Mesendoderm (in vitro differentiated cells): ENCODE data around the gene FHAD1.

Experiments used
- DNase-seq: peaks from one replicate; pipeline ENCODE4 v3.0.0; 2013
- H2AK5ac ChIP-seq: 2 replicates; pipeline ENCODE4 v1.6.1; 2013; ENCODE audit warnings: low read length, inconsistent platforms
- H2BK120ac ChIP-seq: 2 replicates; pipeline ENCODE4 v1.6.1; 2013; ENCODE audit warnings: low read depth, mild to moderate bottlenecking, low read length, moderate library complexity, mixed read lengths
- H2BK15ac ChIP-seq: replicated peaks from 2 replicates; pipeline ENCODE4 v1.6.1; 2013; ENCODE audit warnings: low read depth, mild to moderate bottlenecking, moderate library complexity
- H2BK5ac ChIP-seq: 2 replicates; pipeline ENCODE4 v1.6.1; 2013; ENCODE audit warnings: low read length, inconsistent platforms
- H3K18ac ChIP-seq: 2 replicates; pipeline ENCODE4 v1.6.1; 2013; ENCODE audit warnings: mild to moderate bottlenecking, low read length, mixed read lengths
- H3K23ac ChIP-seq: one replicate; pipeline ENCODE4 v1.6.1; 2013; ENCODE audit warnings: low read length
- H3K27ac ChIP-seq: 2 replicates; pipeline ENCODE4 v1.5.1; 2013; ENCODE audit warnings: low read depth, mild to moderate bottlenecking, inconsistent platforms, low read length, moderate library complexity
- H3K27me3 ChIP-seq: 2 replicates; pipeline ENCODE4 v1.6.1; 2013; ENCODE audit warnings: low read length, control low read depth, mild to moderate bottlenecking, inconsistent platforms; ENCODE audit not compliant: insufficient read depth, poor library complexity
- H3K36me3 ChIP-seq: 2 replicates; pipeline ENCODE4 v1.6.1; 2013; ENCODE audit warnings: low read length, inconsistent platforms; ENCODE audit not compliant: control insufficient read depth, insufficient read depth
- H3K4ac ChIP-seq: one replicate; pipeline ENCODE4 v1.6.1; 2013; ENCODE audit warnings: low read depth, mild to moderate bottlenecking, low read length, moderate library complexity
- H3K4me1 ChIP-seq: 2 replicates; pipeline ENCODE4 v1.6.1; 2013; ENCODE audit warnings: low read depth, low read length, inconsistent platforms; ENCODE audit not compliant: control insufficient read depth
- H3K4me2 ChIP-seq: 2 replicates; pipeline ENCODE4 v1.6.1; 2013; ENCODE audit warnings: low read length
- H3K4me3 ChIP-seq: 2 replicates; pipeline ENCODE4 v1.5.1; 2013; ENCODE audit warnings: mild to moderate bottlenecking, low read length
- H3K56ac ChIP-seq: one replicate; pipeline ENCODE4 v1.6.1; 2013; ENCODE audit warnings: low read length
- H3K79me1 ChIP-seq: 2 replicates; pipeline ENCODE4 v1.6.1; 2013; ENCODE audit warnings: low read length, inconsistent platforms
- H3K79me2 ChIP-seq: 2 replicates; pipeline ENCODE4 v1.6.1; 2013; ENCODE audit warnings: mild to moderate bottlenecking, low read length; ENCODE audit not compliant: control insufficient read depth, insufficient read depth
- H3K9ac ChIP-seq: 2 replicates; pipeline ENCODE4 v1.6.1; 2013; ENCODE audit warnings: low read length, inconsistent platforms
- H4K5ac ChIP-seq: one replicate; pipeline ENCODE4 v1.6.1; 2013; ENCODE audit warnings: low read length
- H4K8ac ChIP-seq: one replicate; pipeline ENCODE4 v1.6.1; 2013; ENCODE audit warnings: low read depth, mild to moderate bottlenecking, control low read depth, low read length, moderate library complexity
- WGBS: extraction: QIAGEN DNeasy Blood & Tissue Kit; methylation state at CpG from one replicate; pipeline ENCODE4 v1.1.7; 2013; ENCODE audit warnings: low lambda C conversion rate, missing lambda C conversion rate; ENCODE audit not compliant: insufficient coverage; ENCODE audit errors: extremely low coverage; 5-methylcytosine and 5-hydroxymethylcytosine counted together

FHAD1 gene

DNA sequence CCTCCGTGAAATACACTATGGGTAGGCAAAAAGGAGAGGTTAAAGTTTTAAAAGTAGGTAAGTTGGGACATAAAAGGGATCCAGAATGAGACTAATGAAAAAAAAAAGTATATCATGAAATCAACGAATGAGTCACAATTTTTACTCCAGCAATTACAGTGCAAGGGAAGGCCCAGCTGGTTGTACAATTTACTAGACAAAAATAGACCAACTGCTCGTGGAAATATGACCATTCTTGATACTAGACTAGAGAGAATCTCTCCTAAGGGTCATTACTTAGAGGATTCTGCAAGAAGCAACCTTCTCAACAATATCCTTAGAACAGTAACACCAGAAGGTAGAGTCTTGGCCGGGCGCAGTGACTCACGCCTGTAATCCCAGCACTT, 107.5 kb downstream of the FHAD1 start:
- no peak overlapping the region for H3K4me3 ChIP-seq
- no peak overlapping the region for H3K9ac ChIP-seq
- H3K4ac ChIP-seq: no peak overlapping the region
- H3K79me2 ChIP-seq: no peaks in the 10 kb centered on the region
- H4K5ac ChIP-seq: no peak overlapping the region
- H4K8ac ChIP-seq: no peak overlapping the region
- no peak overlapping the region for H2AK5ac ChIP-seq
- H3K79me1 ChIP-seq: no peaks in the 10 kb centered on the region
- H3K36me3 ChIP-seq: no peaks in the 10 kb centered on the region
- no peak overlapping the region for H2BK120ac ChIP-seq
- H3K18ac ChIP-seq: no peak overlapping the region
- no CpG with 5 or more reads among the region's 6 CpGs for WGBS
- no peak overlapping the region for H3K27ac ChIP-seq
- H2BK15ac ChIP-seq: no peak overlapping the region
- no peak overlapping the region for H3K23ac ChIP-seq
- H2BK5ac ChIP-seq: no peak overlapping the region
- no peak overlapping the region for H3K4me2 ChIP-seq
- DNase-seq: no peak
- H3K56ac ChIP-seq: no peak overlapping the region
- no peaks in the 10 kb centered on the region for H3K4me1 ChIP-seq
- no peaks in the 10 kb centered on the region for H3K27me3 ChIP-seq

DNA sequence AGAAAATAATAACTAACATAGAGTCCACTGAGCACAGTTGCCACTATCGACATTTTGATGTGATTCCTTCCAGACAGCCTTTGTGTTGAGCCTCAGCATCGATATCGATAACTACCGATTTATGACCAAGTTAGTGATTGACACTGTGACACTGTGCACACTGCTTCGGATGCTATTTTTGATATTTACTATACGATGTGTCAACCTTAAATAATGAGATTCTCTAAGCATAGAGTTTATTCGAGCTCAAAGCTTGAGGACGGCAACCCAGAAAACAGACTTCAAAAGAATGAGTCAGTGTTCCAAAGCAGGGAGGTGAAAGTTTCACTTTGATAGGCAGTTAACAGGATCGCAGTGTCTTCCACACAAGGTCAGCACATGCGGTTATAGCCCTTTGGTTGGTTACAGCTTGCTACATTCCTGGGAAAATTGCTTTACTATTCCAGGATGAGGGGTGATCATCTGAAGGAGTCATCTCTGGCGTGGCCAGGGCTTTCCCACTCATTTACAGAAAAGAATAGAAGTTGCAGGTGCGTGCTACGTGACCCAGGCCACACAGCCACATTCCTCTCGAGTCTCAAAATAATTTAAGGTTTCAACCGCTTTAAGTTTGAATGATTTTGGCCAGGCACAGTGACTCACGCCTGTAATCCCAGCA, 109.1 kb downstream of the FHAD1 start:
- Histone ChIP-seq H3K79me2 (no peaks in the 10 kb centered on the region), H3K18ac (no peak overlapping the region), H3K9ac (no peak overlapping the region), H3K36me3 (no peaks in the 10 kb centered on the region), H3K23ac (no peak overlapping the region), H3K4me1 (no peaks in the 10 kb centered on the region), H2BK15ac (no peak overlapping the region), H3K27ac (no peak overlapping the region), H4K5ac (no peak overlapping the region), H3K4ac (no peak overlapping the region), H3K4me2 (no peak overlapping the region), H2BK120ac (no peak overlapping the region), H3K56ac (no peak overlapping the region), H3K27me3 (no peaks in the 10 kb centered on the region), H3K4me3 (no peak overlapping the region), H3K79me1 (no peaks in the 10 kb centered on the region), H2AK5ac (no peak overlapping the region), H2BK5ac (no peak overlapping the region), H4K8ac (no peak overlapping the region)
- DNase-seq: no peak
- WGBS: no CpG with 5 or more reads among the region's 16 CpGs

DNA sequence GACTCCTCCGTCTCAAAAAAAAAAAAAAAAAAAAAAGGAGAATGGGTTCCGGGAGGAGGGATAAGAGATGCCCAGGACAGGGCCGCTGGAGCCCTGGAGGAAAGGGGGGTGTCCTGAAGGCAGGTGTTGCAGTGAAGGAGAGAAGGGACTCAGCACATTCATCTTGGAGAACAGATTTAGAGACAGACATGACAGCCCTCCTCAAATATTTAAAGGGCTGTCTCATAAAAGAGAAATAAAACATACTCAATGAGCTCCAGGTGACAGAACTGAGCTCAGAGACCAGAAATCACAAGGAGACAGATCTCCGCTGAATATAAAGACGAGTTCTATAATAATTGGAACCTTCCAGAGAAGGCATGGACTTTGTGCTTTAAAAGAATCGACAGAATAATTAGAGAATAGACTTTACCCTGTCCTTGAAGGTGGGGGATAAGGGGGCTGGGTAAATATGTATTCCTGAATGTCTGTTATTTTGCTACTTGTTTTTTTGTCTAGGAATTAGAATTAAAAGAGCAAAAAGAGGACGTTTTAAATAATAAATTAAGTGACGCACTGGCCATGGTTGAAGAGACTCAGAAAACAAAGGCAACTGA, 110.7 kb downstream of the FHAD1 start:
- H3K4ac ChIP-seq: no peak overlapping the region
- H3K79me2 ChIP-seq: no peaks in the 10 kb centered on the region
- H3K36me3 ChIP-seq: no peaks in the 10 kb centered on the region
- no peak overlapping the region for H2BK120ac ChIP-seq
- no peak overlapping the region for H3K9ac ChIP-seq
- no peak overlapping the region for H3K4me2 ChIP-seq
- no peak overlapping the region for H2AK5ac ChIP-seq
- no peak overlapping the region for H2BK15ac ChIP-seq
- no peak overlapping the region for H4K5ac ChIP-seq
- no peak overlapping the region for H3K18ac ChIP-seq
- H3K27ac ChIP-seq: no peak overlapping the region
- H4K8ac ChIP-seq: no peak overlapping the region
- H2BK5ac ChIP-seq: no peak overlapping the region
- H3K56ac ChIP-seq: no peak overlapping the region
- no peak overlapping the region for H3K4me3 ChIP-seq
- no CpG with 5 or more reads among the region's 8 CpGs for WGBS
- no peak overlapping the region for H3K23ac ChIP-seq
- no peaks in the 10 kb centered on the region for H3K27me3 ChIP-seq
- no peak for DNase-seq
- no peaks in the 10 kb centered on the region for H3K4me1 ChIP-seq
- H3K79me1 ChIP-seq: no peaks in the 10 kb centered on the region

DNA sequence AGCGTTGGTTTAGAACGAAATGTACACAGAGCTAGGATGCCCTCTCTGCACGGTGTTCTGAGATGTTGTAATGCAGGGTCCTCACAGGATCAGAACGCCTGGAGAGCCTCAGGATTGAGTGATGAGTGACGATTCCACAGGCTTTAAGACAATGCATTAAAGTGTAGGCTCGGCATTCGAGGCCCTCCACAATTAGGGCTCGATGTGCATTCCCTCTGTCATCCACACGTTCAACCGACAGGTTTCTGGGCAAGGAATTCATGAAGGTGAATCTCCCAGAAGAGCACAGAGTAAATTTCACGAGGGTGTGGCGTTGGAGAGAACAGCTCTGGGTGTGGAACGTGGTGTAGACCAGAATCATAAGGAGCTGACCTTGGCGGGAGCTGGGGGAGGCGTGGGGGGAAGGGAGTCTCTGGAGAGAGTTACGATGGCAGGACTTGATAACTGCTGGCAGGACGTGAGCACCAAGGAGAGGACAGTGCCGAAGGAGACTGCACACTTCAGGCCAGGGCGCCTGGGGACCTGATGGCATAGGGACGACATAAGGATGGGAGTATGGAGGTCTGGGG, 111.6 kb downstream of the FHAD1 start:
- no peak overlapping the region for H2BK120ac ChIP-seq
- H2AK5ac ChIP-seq: no peak overlapping the region
- no peak overlapping the region for H2BK5ac ChIP-seq
- H3K23ac ChIP-seq: no peak overlapping the region
- H3K18ac ChIP-seq: no peak overlapping the region
- H3K36me3 ChIP-seq: no peaks in the 10 kb centered on the region
- H3K27me3 ChIP-seq: no peaks in the 10 kb centered on the region
- DNase-seq: no peak
- H3K79me2 ChIP-seq: no peaks in the 10 kb centered on the region
- WGBS: no CpG with 5 or more reads among the region's 20 CpGs
- no peak overlapping the region for H4K8ac ChIP-seq
- no peak overlapping the region for H3K9ac ChIP-seq
- no peaks in the 10 kb centered on the region for H3K79me1 ChIP-seq
- no peak overlapping the region for H4K5ac ChIP-seq
- no peak overlapping the region for H3K56ac ChIP-seq
- no peak overlapping the region for H3K4me2 ChIP-seq
- no peak overlapping the region for H3K27ac ChIP-seq
- H3K4me3 ChIP-seq: no peak overlapping the region
- H3K4me1 ChIP-seq: no peaks in the 10 kb centered on the region
- no peak overlapping the region for H3K4ac ChIP-seq
- no peak overlapping the region for H2BK15ac ChIP-seq

DNA sequence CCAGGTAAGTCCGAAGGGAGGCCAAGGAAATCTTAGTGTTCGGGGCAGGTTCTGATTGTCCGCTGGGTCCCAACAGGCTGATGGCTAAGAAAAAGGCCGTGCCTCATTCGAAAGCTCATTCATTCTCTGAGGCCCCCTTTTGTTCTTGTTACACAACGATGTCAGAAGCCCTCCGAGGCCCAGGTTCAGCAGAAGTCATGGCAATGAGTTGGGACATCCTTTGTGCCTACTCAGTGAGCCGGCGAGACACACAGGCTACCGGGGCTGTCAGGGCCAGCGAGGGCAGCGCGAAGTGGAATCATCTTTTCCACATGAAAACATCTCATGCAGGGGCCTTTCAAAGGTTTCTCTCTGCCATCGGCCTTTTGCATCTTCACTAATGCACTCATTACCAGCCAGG, 113.7 kb downstream of the FHAD1 start:
- Histone ChIP-seq H3K4ac (no peak overlapping the region), H3K23ac (no peak overlapping the region), H3K79me1 (no peaks in the 10 kb centered on the region), H4K8ac (no peak overlapping the region), H2BK120ac (no peak overlapping the region), H3K18ac (no peak overlapping the region), H3K56ac (no peak overlapping the region), H3K4me2 (no peak overlapping the region), H2BK5ac (no peak overlapping the region), H3K27me3 (no peaks in the 10 kb centered on the region), H2BK15ac (no peak overlapping the region), H2AK5ac (no peak overlapping the region), H3K4me3 (no peak overlapping the region), H3K27ac (no peak overlapping the region), H3K36me3 (no peaks in the 10 kb centered on the region), H3K9ac (no peak overlapping the region), H3K4me1 (no peaks in the 10 kb centered on the region), H3K79me2 (no peaks in the 10 kb centered on the region), H4K5ac (no peak overlapping the region)
- DNase-seq: no peak
- WGBS: no CpG with 5 or more reads among the region's 14 CpGs
